IPS DF 19.7 (cell line): Measurements from ENCODE around the gene KRTAP10-11.
"Not testable (repeated sequence)": the region's sequence is repeated elsewhere in the genome, so short reads cannot be mapped to it uniquely, and the experiment has no call there.

ENCODE experiments used
- DNase-seq: peaks from one replicate; pipeline ENCODE4 v3.0.0-alpha.2; 2013; ENCODE audit warnings: low read depth, low spot score

The KRTAP10-11 gene

GRCh38 chr21:44638506-44639330 lies 7.5 kb upstream of the KRTAP10-11 start:
- not testable (repeated sequence) for DNase-seq

GRCh38 chr21:44639331-44639655 lies 6.9 kb upstream of the KRTAP10-11 start:
- no peak for DNase-seq

- no peak for DNase-seq
Measured at GRCh38 chr21:44640761-44641160, 5.5 kb upstream of the KRTAP10-11 start.

- DNase-seq, result no peak
Measured at GRCh38 chr21:44643741-44644310, 2.4 kb upstream of the KRTAP10-11 start.

- no peak for DNase-seq
Measured at GRCh38 chr21:44644878-44645277, 1.3 kb upstream of the KRTAP10-11 start.

- no peak for DNase-seq
Measured at GRCh38 chr21:44647222-44647552, 973 bp downstream of the KRTAP10-11 start.

GRCh38 chr21:44648557-44649311 lies 2.5 kb downstream of the KRTAP10-11 start:
- DNase-seq, result no peak

GRCh38 chr21:44649521-44650100 lies 3.4 kb downstream of the KRTAP10-11 start:
- no peak for DNase-seq

- DNase-seq, result no peak
Measured at GRCh38 chr21:44650265-44650972, 4.2 kb downstream of the KRTAP10-11 start.

GRCh38 chr21:44650973-44651675 lies 4.9 kb downstream of the KRTAP10-11 start:
- DNase-seq, result no peak

- DNase-seq, result no peak
Measured at GRCh38 chr21:44653123-44653522, 6.9 kb downstream of the KRTAP10-11 start.

- no peak for DNase-seq
Measured at GRCh38 chr21:44653656-44654575, 7.7 kb downstream of the KRTAP10-11 start.

- no peak for DNase-seq
Measured at GRCh38 chr21:44654576-44655175, 8.5 kb downstream of the KRTAP10-11 start, which contains the start of gene KRTAP12-4. Gene KRTAP12-4 (minus strand): TSS chr21:44654659. CDS start chr21:44654614, 45 bp downstream.

GRCh38 chr21:44656868-44657267 lies 10.7 kb downstream of the KRTAP10-11 start:
- no peak for DNase-seq

- DNase-seq, result no peak
Measured at GRCh38 chr21:44657635-44658540, 11.7 kb downstream of the KRTAP10-11 start, which contains the start of gene KRTAP12-3. Gene KRTAP12-3 (plus strand): TSS chr21:44657932. CDS start chr21:44657980, 48 bp downstream.

GRCh38 chr21:44658541-44658910 lies 12.3 kb downstream of the KRTAP10-11 start:
- DNase-seq, result no peak

- DNase-seq, result no peak
Measured at GRCh38 chr21:44658913-44659595, 12.8 kb downstream of the KRTAP10-11 start.

GRCh38 chr21:44661567-44661966 lies 15.4 kb downstream of the KRTAP10-11 start:
- DNase-seq, result peak; percentile 30
